GM10266 (cell line): Measurements from ENCODE around the gene RASGEF1B.

Experiments used
- DNase-seq: peaks from one replicate; pipeline ENCODE4 v3.0.0; 2012; ENCODE audit errors: extremely low spot score
- CTCF ChIP-seq: IDR thresholded peaks from 2 replicates; pipeline ENCODE4 v1.5.1; 2012; ENCODE audit warnings: mild to moderate bottlenecking, low read depth; ENCODE audit not compliant: control insufficient read depth, insufficient read depth; ENCODE audit errors: missing control alignments

Gene RASGEF1B

GRCh38 chr4:81442484-81443085, 29.1 kb downstream of the RASGEF1B start:
- no peak for TF ChIP-seq CTCF
- no peak for DNase-seq

GRCh38 chr4:81440949-81441348, 30.8 kb downstream of the RASGEF1B start:
- no peak for TF ChIP-seq CTCF

GRCh38 chr4:81436941-81437574, 34.6 kb downstream of the RASGEF1B start:
- no peak for DNase-seq
- TF ChIP-seq CTCF: no peak

More at GRCh38 chr4:81440949-81441348, 30.8 kb downstream of the RASGEF1B start:
- DNase-seq: no peak

- TF ChIP-seq CTCF: no peak
These were observed 35.6 kb downstream of the RASGEF1B start for GRCh38 chr4:81436096-81436495.

GRCh38 chr4:81432825-81433224, 38.9 kb downstream of the RASGEF1B start:
- no peak for TF ChIP-seq CTCF
- no peak for DNase-seq

More at GRCh38 chr4:81436096-81436495, 35.6 kb downstream of the RASGEF1B start:
- no peak for DNase-seq

GRCh38 chr4:81431971-81432370, 39.7 kb downstream of the RASGEF1B start:
- TF ChIP-seq CTCF: no peak
- no peak for DNase-seq

- no peak for DNase-seq
- no peak for TF ChIP-seq CTCF
These were observed 42.1 kb downstream of the RASGEF1B start for GRCh38 chr4:81429607-81430006.
